Right renal cortex interstitium (tissue), 3 donors: ENCODE measurements around the gene MED10. TPM values are rescaled to one million over a fixed set of nuclear protein-coding genes. Genes with fewer than 3 reads are reported as not detected.

ENCODE experiments used
- DNase-seq, 3 donors: peaks; one replicate each; pipeline ENCODE4 v3.0.0-alpha.2; 2013; ENCODE audit warnings: low read depth in 3 of 3, low spot score in 2 of 3
- polyA plus RNA-seq, 3 donors: library from polyadenylated mRNA; unstranded; fragments of 120-200 nt; gene quantifications; one replicate each; pipeline ENCODE4 v1.2.1, GENCODE V29; 2013; ENCODE audit not compliant: insufficient read length in 3 of 3

Gene MED10
- polyA plus RNA-seq = 10 to 100 TPM; 32.3 to 38.4 (median 37.8) TPM

GRCh38 chr5:6377905-6378765 lies at the start of gene MED10:
Gene MED10, minus strand, starts transcription at chr5:6378547. Its CDS starts 64 bp downstream, at chr5:6378483.
- DNase-seq = peak; percentile 64 to 86 (median 83)

GRCh38 chr5:6427694-6428093 lies 49.3 kb upstream of the MED10 start:
- no peak for DNase-seq

- DNase-seq = no peak
Measured at GRCh38 chr5:6424700-6425099, 46.4 kb upstream of the MED10 start.

GRCh38 chr5:6424110-6424659 lies 45.8 kb upstream of the MED10 start:
- no peak for DNase-seq

- DNase-seq = no peak
Measured at GRCh38 chr5:6423327-6424109, 45.2 kb upstream of the MED10 start.

GRCh38 chr5:6419340-6419852 lies 41.0 kb upstream of the MED10 start:
- DNase-seq = no peak

- DNase-seq = no peak
Measured at GRCh38 chr5:6418679-6419276, 40.4 kb upstream of the MED10 start.

- no peak for DNase-seq
Measured at GRCh38 chr5:6417657-6418056, 39.3 kb upstream of the MED10 start.

GRCh38 chr5:6412811-6413210 lies 34.5 kb upstream of the MED10 start:
- no peak for DNase-seq

- DNase-seq = no peak
Measured at GRCh38 chr5:6411141-6411540, 32.8 kb upstream of the MED10 start.

- no peak for DNase-seq
Measured at GRCh38 chr5:6410421-6410820, 32.1 kb upstream of the MED10 start.

GRCh38 chr5:6408627-6409446 lies 30.5 kb upstream of the MED10 start:
- DNase-seq = no peak

- no peak for DNase-seq
Measured at GRCh38 chr5:6408260-6408596, 29.9 kb upstream of the MED10 start.

- DNase-seq = no peak
Measured at GRCh38 chr5:6407558-6408259, 29.4 kb upstream of the MED10 start.

GRCh38 chr5:6405591-6405990 lies 27.2 kb upstream of the MED10 start:
- DNase-seq = no peak

- DNase-seq = no peak
Measured at GRCh38 chr5:6404129-6404528, 25.8 kb upstream of the MED10 start.

- DNase-seq = no peak
Measured at GRCh38 chr5:6403416-6403815, 25.1 kb upstream of the MED10 start.

GRCh38 chr5:6402939-6403338 lies 24.6 kb upstream of the MED10 start:
- no peak for DNase-seq

GRCh38 chr5:6401410-6401809 lies 23.1 kb upstream of the MED10 start:
- no peak for DNase-seq
